Measurements from ENCODE around the gene MYO3B. TPM values are rescaled to one million over a fixed set of nuclear protein-coding genes. Genes with fewer than 3 reads are reported as not detected.
"Not testable (repeated sequence)": the region's sequence is repeated elsewhere in the genome, so short reads cannot be mapped to it uniquely, and the experiment has no call there.

MYO3B gene
- total RNA-seq, 1 experiment from 2014 or later: 0.09 TPM

DNA sequence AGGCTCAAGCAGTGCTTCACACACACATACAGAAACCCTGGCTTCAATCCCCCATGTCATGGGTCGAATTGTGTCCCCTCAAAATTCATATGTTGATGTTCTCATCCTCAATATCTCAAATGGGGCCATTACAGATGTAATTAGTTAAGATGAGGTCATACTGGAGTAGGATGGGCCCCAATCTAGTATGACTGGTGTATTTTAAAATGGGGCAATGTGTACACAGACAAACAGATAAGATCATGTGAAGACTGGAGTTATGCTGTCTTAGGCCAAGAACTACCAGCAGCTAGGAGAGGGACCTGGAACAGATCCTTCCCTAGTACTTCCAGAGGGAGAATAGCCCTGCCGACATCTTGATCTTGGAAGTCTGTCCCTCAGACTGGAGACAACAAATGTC lies 167.7 kb downstream of the MYO3B start:
- no peaks in the 10 kb centered on the region for H3K9me3 Mint-ChIP-seq (ENCODE audit: unreplicated experiment)
- H3K27me3 Mint-ChIP-seq (ENCODE audit: insufficient read depth, unreplicated experiment): peaks cover 3% of the 10 kb centered on the region
- H3K9me3 ChIP-seq: no peaks in the 10 kb centered on the region
- no peaks in the 10 kb centered on the region for H3K4me1 ChIP-seq
- TF ChIP-seq, protein P1, sequence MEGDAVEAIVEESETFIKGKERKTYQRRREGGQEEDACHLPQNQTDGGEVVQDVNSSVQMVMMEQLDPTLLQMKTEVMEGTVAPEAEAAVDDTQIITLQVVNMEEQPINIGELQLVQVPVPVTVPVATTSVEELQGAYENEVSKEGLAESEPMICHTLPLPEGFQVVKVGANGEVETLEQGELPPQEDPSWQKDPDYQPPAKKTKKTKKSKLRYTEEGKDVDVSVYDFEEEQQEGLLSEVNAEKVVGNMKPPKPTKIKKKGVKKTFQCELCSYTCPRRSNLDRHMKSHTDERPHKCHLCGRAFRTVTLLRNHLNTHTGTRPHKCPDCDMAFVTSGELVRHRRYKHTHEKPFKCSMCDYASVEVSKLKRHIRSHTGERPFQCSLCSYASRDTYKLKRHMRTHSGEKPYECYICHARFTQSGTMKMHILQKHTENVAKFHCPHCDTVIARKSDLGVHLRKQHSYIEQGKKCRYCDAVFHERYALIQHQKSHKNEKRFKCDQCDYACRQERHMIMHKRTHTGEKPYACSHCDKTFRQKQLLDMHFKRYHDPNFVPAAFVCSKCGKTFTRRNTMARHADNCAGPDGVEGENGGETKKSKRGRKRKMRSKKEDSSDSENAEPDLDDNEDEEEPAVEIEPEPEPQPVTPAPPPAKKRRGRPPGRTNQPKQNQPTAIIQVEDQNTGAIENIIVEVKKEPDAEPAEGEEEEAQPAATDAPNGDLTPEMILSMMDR (IDR thresholded peaks at IDR 0.05; ENCODE audit: insufficient read depth in 1 of 2, low read depth in 1 of 2, low read length in 1 of 2, severe bottlenecking in 1 of 2, unreplicated experiment in 1 of 2): no peak
- ChIA-PET POLR2A (no interaction called here), CTCF (interaction anchor here (1.4 kb wide), 1 partner anchor 16 kb away, joined by 6 read pairs; no protein-coding TSS in a partner anchor)
- H3K4me3 ChIP-seq (ENCODE audit: low read depth, low read length): no peak overlapping the region
- no peaks in the 10 kb centered on the region for H3K4me1 Mint-ChIP-seq (ENCODE audit: low read depth, unreplicated experiment)
- H3K36me3 Mint-ChIP-seq (ENCODE audit: insufficient read depth, unreplicated experiment): no peaks in the 10 kb centered on the region
- no TSS peak for BruUV-seq (replicated peaks)
- intact Hi-C loops (cut with micrococcal nuclease; ENCODE audit: unreplicated experiment): no loop called here
- DNase-seq: no peak
- no peaks in the 10 kb centered on the region for H3K27me3 ChIP-seq (replicated peaks; ENCODE audit: control insufficient read depth, insufficient read depth, low read length)
- H3K36me3 ChIP-seq (ENCODE audit: control insufficient read depth, insufficient read depth, low read length): no peaks in the 10 kb centered on the region
- no peak overlapping the region for H3K27ac Mint-ChIP-seq (ENCODE audit: unreplicated experiment)
- no peak overlapping the region for H3K4me3 Mint-ChIP-seq (ENCODE audit: unreplicated experiment)

DNA sequence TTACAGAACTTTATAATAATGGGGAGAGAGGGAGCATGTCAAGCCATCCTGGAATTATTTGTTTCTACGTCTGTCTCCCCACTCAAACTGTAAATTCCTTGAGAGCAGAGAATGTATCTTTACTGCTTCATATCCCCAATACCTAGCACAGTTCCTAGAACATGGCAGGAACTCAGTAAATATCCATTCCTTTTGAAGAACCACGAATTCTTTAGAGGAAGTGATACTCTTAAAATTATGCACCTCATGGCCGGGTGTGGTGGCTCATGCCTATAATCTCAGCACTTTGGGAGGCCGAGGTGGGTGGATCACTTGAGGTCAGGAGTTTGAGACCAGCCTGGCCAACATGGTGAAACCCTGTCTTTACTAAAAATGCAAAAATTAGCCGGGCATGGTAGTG lies 171.3 kb downstream of the MYO3B start:
- BruUV-seq (replicated peaks); H3K36me3 ChIP-seq (ENCODE audit: control insufficient read depth, insufficient read depth, low read length); H3K27me3 ChIP-seq (replicated peaks; ENCODE audit: control insufficient read depth, insufficient read depth, low read length); H3K27me3 Mint-ChIP-seq (ENCODE audit: insufficient read depth, unreplicated experiment); H3K36me3 Mint-ChIP-seq (ENCODE audit: insufficient read depth, unreplicated experiment); H3K4me3 ChIP-seq (ENCODE audit: low read depth, low read length); H3K4me3 Mint-ChIP-seq (ENCODE audit: unreplicated experiment); H3K27ac Mint-ChIP-seq (ENCODE audit: unreplicated experiment); H3K4me1 ChIP-seq; DNase-seq; H3K4me1 Mint-ChIP-seq (ENCODE audit: low read depth, unreplicated experiment); CTCF ChIA-PET; POLR2A ChIA-PET; H3K9me3 ChIP-seq; intact Hi-C loops (cut with micrococcal nuclease; ENCODE audit: unreplicated experiment); H3K9me3 Mint-ChIP-seq (ENCODE audit: unreplicated experiment): not testable (repeated sequence)

DNA sequence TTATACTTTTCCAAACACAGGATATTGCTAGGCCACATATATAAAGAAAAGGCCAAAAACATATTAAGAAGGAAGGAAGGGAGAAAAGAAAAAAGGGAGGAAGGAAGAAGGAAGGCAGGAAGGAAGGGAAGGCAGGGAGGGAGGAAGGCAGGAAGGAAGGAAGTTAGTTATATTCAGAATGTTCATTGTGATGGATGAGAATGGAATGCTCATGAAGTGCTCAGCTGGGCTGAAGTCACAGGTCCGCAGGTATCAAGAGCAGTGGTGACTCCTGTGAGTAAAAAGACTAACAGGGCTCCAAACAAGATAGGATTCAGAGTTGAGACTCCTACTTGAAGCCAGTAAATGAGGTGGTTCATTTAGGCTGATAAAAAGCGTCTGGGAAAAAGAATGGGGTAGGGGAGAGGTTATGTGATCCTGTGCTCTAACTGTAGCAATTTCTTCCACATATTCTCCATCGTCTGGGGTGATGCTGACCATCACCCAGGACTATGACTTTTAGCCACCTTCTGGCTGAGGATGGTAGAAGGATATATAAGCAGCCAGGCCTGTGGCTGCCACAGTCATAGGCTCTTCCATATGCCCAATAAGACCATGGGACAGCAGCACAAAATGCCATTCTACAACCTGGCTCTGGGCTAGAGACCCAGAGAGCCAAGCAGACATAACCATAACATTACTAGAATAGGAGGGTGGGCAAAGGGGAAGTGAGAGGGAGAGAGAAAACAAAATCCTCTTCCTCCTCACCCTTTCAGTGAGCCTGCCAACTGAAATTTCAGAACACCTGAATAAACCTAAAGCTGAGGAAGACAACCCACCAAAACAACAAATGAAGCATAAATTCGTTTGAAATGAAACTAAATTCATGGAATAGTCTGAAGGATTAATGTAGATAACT lies 173.2 kb downstream of the MYO3B start:
- no peak for DNase-seq
- Mint-ChIP-seq H3K4me1 (ENCODE audit: low read depth, unreplicated experiment) (no peaks in the 10 kb centered on the region), H3K36me3 (ENCODE audit: insufficient read depth, unreplicated experiment) (no peaks in the 10 kb centered on the region), H3K27ac (ENCODE audit: unreplicated experiment) (no peak overlapping the region), H3K9me3 (ENCODE audit: unreplicated experiment) (no peaks in the 10 kb centered on the region), H3K27me3 (ENCODE audit: insufficient read depth, unreplicated experiment) (peaks cover 3% of the 10 kb centered on the region), H3K4me3 (ENCODE audit: unreplicated experiment) (no peak overlapping the region)
- ChIA-PET CTCF (interaction anchor here (1.5 kb wide), 1 partner anchor 27 kb away, joined by 4 read pairs; no protein-coding TSS in a partner anchor), POLR2A (interaction anchor here (0.5 kb wide), 1 partner anchor 443 kb away, joined by 8 read pairs; no protein-coding TSS in a partner anchor)
- no peaks in the 10 kb centered on the region for H3K9me3 ChIP-seq
- no peaks in the 10 kb centered on the region for H3K4me1 ChIP-seq
- no peak overlapping the region for H3K4me3 ChIP-seq (ENCODE audit: low read depth, low read length)
- BruUV-seq (replicated peaks): no TSS peak
- TF ChIP-seq, protein P1 (IDR thresholded peaks at IDR 0.05; ENCODE audit: insufficient read depth in 1 of 2, low read depth in 1 of 2, low read length in 1 of 2, severe bottlenecking in 1 of 2, unreplicated experiment in 1 of 2): no peak
- intact Hi-C loops (cut with micrococcal nuclease; ENCODE audit: unreplicated experiment): no loop called here
- H3K27me3 ChIP-seq (replicated peaks; ENCODE audit: control insufficient read depth, insufficient read depth, low read length): no peaks in the 10 kb centered on the region; the same call in 1 of the 2 replicates
- H3K36me3 ChIP-seq (ENCODE audit: control insufficient read depth, insufficient read depth, low read length): no peaks in the 10 kb centered on the region

Measured in Caco-2 (cell line).